Head of caudate nucleus (tissue), 42 donors: ENCODE results near the gene FOXD4L5.
"Not testable (repeated sequence)": the region's sequence is repeated elsewhere in the genome, so short reads cannot be mapped to it uniquely, and the experiment has no call there.

ENCODE experiments used
- DNase-seq, 42 donors: peaks; one replicate each; pipeline versions ENCODE4 v3.0.0 to v3.0.0-alpha.2; 2020 to 2021; ENCODE audit warnings: mixed read lengths in 7 of 42
- intact Hi-C: fragments of 100-400 bp; cut with DNase I; formaldehyde crosslinking; loops from one replicate; pipeline ENCODE4 v1.15.0; 2022

The FOXD4L5 gene

GRCh38 chr9:65285109-65285508 is at the start of gene FOXD4L5:
Gene FOXD4L5 (minus strand): TSS chr9:65285209. CDS start chr9:65284377, 832 bp downstream.
- intact Hi-C loops, DNase-seq: not testable (repeated sequence)

- peak in 11 of 42 donors; percentile 0 to 21 (median 9) for DNase-seq
- intact Hi-C loops = not testable (repeated sequence)
Measured at GRCh38 chr9:65283943-65284342, 1.1 kb downstream of the FOXD4L5 start.

DNA sequence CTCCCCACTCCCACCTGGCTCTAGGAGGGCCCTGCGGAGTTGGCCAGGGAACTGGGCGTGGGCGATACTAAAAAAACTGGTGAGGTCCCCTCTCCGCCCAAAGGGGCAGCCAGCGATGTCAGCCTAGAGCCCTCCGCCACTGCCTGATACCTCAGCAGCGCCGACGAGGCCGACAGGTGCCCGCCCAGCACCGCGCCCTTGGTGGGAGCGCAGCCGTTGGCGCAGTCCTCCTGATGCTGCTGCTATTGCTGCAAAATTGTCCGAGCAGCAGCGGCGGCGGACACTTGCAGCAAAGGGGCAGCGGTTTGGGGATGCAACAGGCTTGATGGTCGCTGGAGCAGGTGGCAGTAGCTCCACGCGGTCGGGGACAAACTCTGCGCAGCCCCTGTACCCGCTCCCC is 2.0 kb downstream of the FOXD4L5 start:
- intact Hi-C loops, DNase-seq: not testable (repeated sequence)
